HCT116 (cell line): ENCODE data around the gene RNF114. TPM values are rescaled to one million over a fixed set of nuclear protein-coding genes. Genes with fewer than 3 reads are reported as not detected.

Experiments used
- ATAC-seq: fragments of 200-7000 bp; cut with Tn5 transposase; 2 replicates; pipeline ENCODE4 v1.9.1; 2020; ENCODE audit warnings: mild to moderate bottlenecking, moderate library complexity
- BruUV-seq: library from RNA; stranded (reverse); fragments of 400-500 nt; replicated peaks from 2 replicates; lab custom pipeline; 2021; lab: Mats Ljungman, UMichigan
- CTCF ChIA-PET: fragments of 300-600 bp; sonication (Branson Sonifier 250); formaldehyde crosslinking; loops from one replicate; lab custom pipeline; 2021; ENCODE audit warnings: antibody characterized with exemption; lab: Charles Lee
- POLR2A ChIA-PET: fragments of 300-600, 350-600 bp; sonication (Branson Sonifier 250); formaldehyde crosslinking; loops from one replicate; lab custom pipeline; 2021; ENCODE audit warnings: antibody characterized with exemption; lab: Charles Lee
- RAD21 ChIA-PET, 2 experiments: fragments of 300-600 bp; sonication (Branson Sonifier 250); formaldehyde crosslinking; loops; one replicate each; lab custom pipeline; 2023; ENCODE audit warnings: low total read pairs in 2 of 2; ENCODE audit not compliant: uncharacterized antibody in 2 of 2, unreplicated experiment in 2 of 2, low non-redundant PET in 1 of 2; lab: Charles Lee
- DNase-seq: peaks from one replicate; pipeline ENCODE4 v3.0.0-alpha.2; 2010; ENCODE audit warnings: low read depth, low spot score
- H2AFZ ChIP-seq: fragments of 200-600 bp; shearing (Covaris generic), sonication (generic); 2 replicates; pipeline ENCODE4 v1.6.1; 2017; ENCODE audit warnings: low read depth, mixed run types, mixed read lengths, antibody characterized with exemption, low read length; ENCODE audit not compliant: poor library complexity, severe bottlenecking
- H3K27ac ChIP-seq: 2 replicates; pipeline ENCODE4 v1.5.1; 2012; ENCODE audit warnings: low read depth, low read length
- H3K27me3 ChIP-seq: fragments of 200-600 bp; sonication (generic); 2 replicates; pipeline ENCODE4 v1.6.1; 2016; ENCODE audit warnings: mixed run types, low read length, mixed read lengths; ENCODE audit not compliant: insufficient read depth
- H3K36me3 ChIP-seq, 2 experiments: fragments of 200-500 bp in 1 of 2; fragments of 200-600 bp in 1 of 2; sonication (Bioruptor generic) in 1 of 2; sonication (generic) in 1 of 2; 2 replicates each; pipeline versions ENCODE4 v1.5.1 to v1.6.1; 2014 to 2016; ENCODE audit warnings: low read length in 2 of 2, inconsistent platforms in 1 of 2, mixed read lengths in 1 of 2, mixed run types in 1 of 2; ENCODE audit not compliant: insufficient read depth in 2 of 2, control insufficient read depth in 1 of 2
- H3K4me1 ChIP-seq, 2 experiments: fragments of 200-600 bp in 1 of 2; sonication (generic) in 1 of 2; 2 replicates each; pipeline versions ENCODE4 v1.5.1 to v1.6.1; 2012 to 2017; ENCODE audit warnings: low read length in 2 of 2, inconsistent platforms in 1 of 2, mild to moderate bottlenecking in 1 of 2, mixed read lengths in 1 of 2, mixed run types in 1 of 2, moderate library complexity in 1 of 2; ENCODE audit not compliant: insufficient read depth in 2 of 2, control insufficient read depth in 1 of 2
- H3K4me2 ChIP-seq: fragments of 200-600 bp; sonication (generic); 2 replicates; pipeline ENCODE4 v1.6.1; 2017; ENCODE audit warnings: mixed run types, low read length, mixed read lengths
- H3K4me3 ChIP-seq, 2 experiments: fragments of 200-600 bp in 1 of 2; sonication (generic) in 1 of 2; replicated peaks in 1 of 2; 2 replicates each; pipeline ENCODE4 v1.5.1; 2011 to 2016; ENCODE audit warnings: low read length in 2 of 2, control low read depth in 1 of 2, low read depth in 1 of 2, mild to moderate bottlenecking in 1 of 2, mixed read lengths in 1 of 2, mixed run types in 1 of 2
- H3K79me2 ChIP-seq: fragments of 200-600 bp; sonication (generic); 2 replicates; pipeline ENCODE4 v1.6.1; 2017; ENCODE audit warnings: mild to moderate bottlenecking, mixed run types, low read length, moderate library complexity, mixed read lengths; ENCODE audit not compliant: insufficient read depth
- H3K9ac ChIP-seq: fragments of 200-600 bp; sonication (generic); 2 replicates; pipeline ENCODE4 v1.6.1; 2016; ENCODE audit warnings: low read length, mixed read lengths
- H3K9me2 ChIP-seq: fragments of 200-600 bp; sonication (generic), shearing (Covaris generic); 2 replicates; pipeline ENCODE4 v1.6.1; 2017; ENCODE audit warnings: mixed run types, mild to moderate bottlenecking, moderate library complexity; ENCODE audit not compliant: insufficient read depth
- H3K9me3 ChIP-seq, 2 experiments: fragments of 200-500 bp in 1 of 2; fragments of 200-600 bp in 1 of 2; sonication (Bioruptor generic) in 1 of 2; sonication (generic) in 1 of 2; 2 replicates each; pipeline ENCODE4 v1.6.1; 2014 to 2017; ENCODE audit warnings: low read length in 2 of 2, mixed read lengths in 2 of 2, inconsistent platforms in 1 of 2, low read depth in 1 of 2, mild to moderate bottlenecking in 1 of 2, mixed run types in 1 of 2, moderate library complexity in 1 of 2; ENCODE audit not compliant: control insufficient read depth in 1 of 2, insufficient read depth in 1 of 2
- H4K20me1 ChIP-seq: fragments of 200-600 bp; sonication (generic), shearing (Covaris generic); 2 replicates; pipeline ENCODE4 v1.6.1; 2017; ENCODE audit warnings: mixed run types, mild to moderate bottlenecking, moderate library complexity; ENCODE audit not compliant: insufficient read depth
- ATF3 ChIP-seq: IDR thresholded peaks from 2 replicates; pipeline ENCODE4 v1.6.1; 2012
- CTCF ChIP-seq, 3 experiments: fragments of 200-600 bp in 1 of 3; sonication (generic) in 1 of 3; IDR thresholded peaks in 2 of 3; conservative IDR thresholded peaks in 1 of 3; 2 replicates each; pipeline ENCODE4 v1.5.1; 2012 to 2017; ENCODE audit warnings: low read depth in 2 of 3, low read length in 2 of 3, antibody characterized with exemption in 1 of 3, borderline replicate concordance in 1 of 3, control low read depth in 1 of 3, mild to moderate bottlenecking in 1 of 3, mixed read lengths in 1 of 3, mixed run types in 1 of 3, moderate library complexity in 1 of 3; ENCODE audit not compliant: insufficient read depth in 1 of 3
- EZH2phosphoT487 ChIP-seq: fragments of 200-600 bp; IDR thresholded peaks from 2 replicates; pipeline ENCODE4 v1.6.1; 2018; ENCODE audit warnings: antibody characterized with exemption, borderline replicate concordance
- FOSL1 ChIP-seq: IDR thresholded peaks from 2 replicates; pipeline ENCODE4 v1.6.1; 2012; ENCODE audit warnings: low read depth
- JUND ChIP-seq: IDR thresholded peaks from 2 replicates; pipeline ENCODE4 v1.6.1; 2012
- MAX ChIP-seq: IDR thresholded peaks from 2 replicates; pipeline ENCODE4 v1.6.1; 2012
- SP1 ChIP-seq: IDR thresholded peaks from 2 replicates; pipeline ENCODE4 v1.6.1; 2012; ENCODE audit warnings: low read depth
- TCF7L2 ChIP-seq: IDR thresholded peaks from 2 replicates; pipeline ENCODE4 v1.7.0; 2011; ENCODE audit warnings: borderline replicate concordance, inconsistent platforms; ENCODE audit not compliant: insufficient read depth, insufficient read length; ENCODE audit errors: extremely low read depth
- ZFX ChIP-seq: fragments of 450-650 bp; IDR thresholded peaks from 2 replicates; pipeline ENCODE4 v1.6.1; 2017
- ZNF274 ChIP-seq: fragments of 200-500 bp; sonication (Bioruptor generic); IDR thresholded peaks from 2 replicates; pipeline ENCODE4 v1.6.1; 2014; ENCODE audit warnings: mild to moderate bottlenecking, low read depth, low read length, inconsistent platforms
- intact Hi-C: fragments of 100-400 bp; cut with micrococcal nuclease; formaldehyde crosslinking; loops from 2 replicates; pipeline ENCODE4 v1.10.0; 2022
- total RNA-seq: library from RNA; stranded (reverse); gene quantifications from one replicate; pipeline ENCODE4 v1.2.1, GENCODE V29; 2021; ENCODE audit not compliant: unreplicated experiment
- TF ChIP-seq, protein P1 (sequence below): IDR thresholded peaks from 2 replicates; pipeline ENCODE4 v1.6.1; 2012; ENCODE audit warnings: low read depth
- TF ChIP-seq, protein P2 (sequence below): IDR thresholded peaks from 2 replicates; pipeline ENCODE4 v1.6.1; 2011; ENCODE audit warnings: mild to moderate bottlenecking, low read length, moderate library complexity; ENCODE audit not compliant: insufficient replicate concordance; ENCODE audit errors: extremely low read depth

RNF114 gene
- total RNA-seq, 1 experiment from 2014 or later = 66.8 TPM

GRCh38 chr20:49936153-49937026 is at the start of gene RNF114 (continued):
- TF ChIP-seq, protein P1, sequence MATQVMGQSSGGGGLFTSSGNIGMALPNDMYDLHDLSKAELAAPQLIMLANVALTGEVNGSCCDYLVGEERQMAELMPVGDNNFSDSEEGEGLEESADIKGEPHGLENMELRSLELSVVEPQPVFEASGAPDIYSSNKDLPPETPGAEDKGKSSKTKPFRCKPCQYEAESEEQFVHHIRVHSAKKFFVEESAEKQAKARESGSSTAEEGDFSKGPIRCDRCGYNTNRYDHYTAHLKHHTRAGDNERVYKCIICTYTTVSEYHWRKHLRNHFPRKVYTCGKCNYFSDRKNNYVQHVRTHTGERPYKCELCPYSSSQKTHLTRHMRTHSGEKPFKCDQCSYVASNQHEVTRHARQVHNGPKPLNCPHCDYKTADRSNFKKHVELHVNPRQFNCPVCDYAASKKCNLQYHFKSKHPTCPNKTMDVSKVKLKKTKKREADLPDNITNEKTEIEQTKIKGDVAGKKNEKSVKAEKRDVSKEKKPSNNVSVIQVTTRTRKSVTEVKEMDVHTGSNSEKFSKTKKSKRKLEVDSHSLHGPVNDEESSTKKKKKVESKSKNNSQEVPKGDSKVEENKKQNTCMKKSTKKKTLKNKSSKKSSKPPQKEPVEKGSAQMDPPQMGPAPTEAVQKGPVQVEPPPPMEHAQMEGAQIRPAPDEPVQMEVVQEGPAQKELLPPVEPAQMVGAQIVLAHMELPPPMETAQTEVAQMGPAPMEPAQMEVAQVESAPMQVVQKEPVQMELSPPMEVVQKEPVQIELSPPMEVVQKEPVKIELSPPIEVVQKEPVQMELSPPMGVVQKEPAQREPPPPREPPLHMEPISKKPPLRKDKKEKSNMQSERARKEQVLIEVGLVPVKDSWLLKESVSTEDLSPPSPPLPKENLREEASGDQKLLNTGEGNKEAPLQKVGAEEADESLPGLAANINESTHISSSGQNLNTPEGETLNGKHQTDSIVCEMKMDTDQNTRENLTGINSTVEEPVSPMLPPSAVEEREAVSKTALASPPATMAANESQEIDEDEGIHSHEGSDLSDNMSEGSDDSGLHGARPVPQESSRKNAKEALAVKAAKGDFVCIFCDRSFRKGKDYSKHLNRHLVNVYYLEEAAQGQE = no peak
- TF ChIP-seq ZNF274 (no peak), JUND (peak; percentile 58; the same call in 1 of the 2 replicates), EZH2phosphoT487 (no peak), FOSL1 (no peak), MAX (peak; percentile 74; the same call in 1 of the 2 replicates)
- TF ChIP-seq, all 23 proteins: peak for 11

GRCh38 chr20:49886571-49887213 is 49.5 kb upstream of the RNF114 start:
- intact Hi-C loops = loop anchor here (5.0 kb wide), 2 partner anchors 186 to 344 kb away; no protein-coding TSS in a partner anchor
- CTCF ChIA-PET = interaction anchor here (0.6 to 5.5 kb wide), 3 partner anchors 14 to 386 kb away, joined by 3 to 43 read pairs (median 5); no protein-coding TSS in a partner anchor
- no peaks in the 10 kb centered on the region for H4K20me1 ChIP-seq
- TF ChIP-seq FOSL1 = no peak
- TF ChIP-seq ATF3 = no peak
- TF ChIP-seq, protein P2, sequence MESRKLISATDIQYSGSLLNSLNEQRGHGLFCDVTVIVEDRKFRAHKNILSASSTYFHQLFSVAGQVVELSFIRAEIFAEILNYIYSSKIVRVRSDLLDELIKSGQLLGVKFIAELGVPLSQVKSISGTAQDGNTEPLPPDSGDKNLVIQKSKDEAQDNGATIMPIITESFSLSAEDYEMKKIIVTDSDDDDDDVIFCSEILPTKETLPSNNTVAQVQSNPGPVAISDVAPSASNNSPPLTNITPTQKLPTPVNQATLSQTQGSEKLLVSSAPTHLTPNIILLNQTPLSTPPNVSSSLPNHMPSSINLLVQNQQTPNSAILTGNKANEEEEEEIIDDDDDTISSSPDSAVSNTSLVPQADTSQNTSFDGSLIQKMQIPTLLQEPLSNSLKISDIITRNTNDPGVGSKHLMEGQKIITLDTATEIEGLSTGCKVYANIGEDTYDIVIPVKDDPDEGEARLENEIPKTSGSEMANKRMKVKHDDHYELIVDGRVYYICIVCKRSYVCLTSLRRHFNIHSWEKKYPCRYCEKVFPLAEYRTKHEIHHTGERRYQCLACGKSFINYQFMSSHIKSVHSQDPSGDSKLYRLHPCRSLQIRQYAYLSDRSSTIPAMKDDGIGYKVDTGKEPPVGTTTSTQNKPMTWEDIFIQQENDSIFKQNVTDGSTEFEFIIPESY = no peak
- TF ChIP-seq CTCF (IDR thresholded peaks at IDR 0.05 in 2 of 3, conservative IDR thresholded peaks at IDR 0.05 in 1 of 3; ENCODE audit: borderline replicate concordance in 1 of 3, insufficient read depth in 1 of 3, low read depth in 2 of 3, low read length in 2 of 3) = no peak
- no peak for TF ChIP-seq ZFX
- no peak for TF ChIP-seq SP1
- no peak for TF ChIP-seq TCF7L2

More at GRCh38 chr20:49886571-49887213, 49.5 kb upstream of the RNF114 start:
- H3K9me3 ChIP-seq = no peaks in the 10 kb centered on the region
- no peaks in the 10 kb centered on the region for H3K36me3 ChIP-seq
- no peak overlapping the region for H3K4me2 ChIP-seq
- no TSS peak for BruUV-seq
- no peak overlapping the region for H3K4me3 ChIP-seq
- H3K9ac ChIP-seq = no peak overlapping the region
- DNase-seq = no peak
- ChIA-PET RAD21 (no interaction called here), POLR2A (no interaction called here)
- H2AFZ ChIP-seq = no peak overlapping the region
- no peak for ATAC-seq
- H3K4me1 ChIP-seq = peaks cover 0 to 5% of the 10 kb centered on the region in 2 experiments; a peak in 1 of 4 replicates
- no peaks in the 10 kb centered on the region for H3K79me2 ChIP-seq
- no peaks in the 10 kb centered on the region for H3K27me3 ChIP-seq
- no peak overlapping the region for H3K27ac ChIP-seq
- H3K9me2 ChIP-seq = no peaks in the 10 kb centered on the region
